NB4 (cell line): Measurements from ENCODE around the gene MAST4.

Source experiments
- DNase-seq: peaks from one replicate; pipeline ENCODE4 v3.0.0; 2010; ENCODE audit warnings: low read depth
- H3K4me3 ChIP-seq: one replicate; pipeline ENCODE4 v1.5.1; 2011; ENCODE audit warnings: mild to moderate bottlenecking, low read depth, low read length, moderate library complexity
- MYC ChIP-seq: IDR thresholded peaks from 2 replicates; pipeline ENCODE4 v1.6.1; 2011; ENCODE audit warnings: low read depth, low read length
- POLR2A ChIP-seq: IDR thresholded peaks from 2 replicates; pipeline ENCODE4 v1.6.1; 2011; ENCODE audit warnings: mild to moderate bottlenecking; ENCODE audit not compliant: insufficient read length; ENCODE audit errors: extremely low read depth
- TF ChIP-seq, protein P1 (sequence below): IDR thresholded peaks from one replicate; pipeline ENCODE4 v1.5.1; 2012; ENCODE audit warnings: low read depth, low read length
- TF ChIP-seq, protein P2 (sequence below): IDR thresholded peaks from 2 replicates; pipeline ENCODE4 v1.6.1; 2011; ENCODE audit warnings: low read depth, low read length

The MAST4 gene

DNA sequence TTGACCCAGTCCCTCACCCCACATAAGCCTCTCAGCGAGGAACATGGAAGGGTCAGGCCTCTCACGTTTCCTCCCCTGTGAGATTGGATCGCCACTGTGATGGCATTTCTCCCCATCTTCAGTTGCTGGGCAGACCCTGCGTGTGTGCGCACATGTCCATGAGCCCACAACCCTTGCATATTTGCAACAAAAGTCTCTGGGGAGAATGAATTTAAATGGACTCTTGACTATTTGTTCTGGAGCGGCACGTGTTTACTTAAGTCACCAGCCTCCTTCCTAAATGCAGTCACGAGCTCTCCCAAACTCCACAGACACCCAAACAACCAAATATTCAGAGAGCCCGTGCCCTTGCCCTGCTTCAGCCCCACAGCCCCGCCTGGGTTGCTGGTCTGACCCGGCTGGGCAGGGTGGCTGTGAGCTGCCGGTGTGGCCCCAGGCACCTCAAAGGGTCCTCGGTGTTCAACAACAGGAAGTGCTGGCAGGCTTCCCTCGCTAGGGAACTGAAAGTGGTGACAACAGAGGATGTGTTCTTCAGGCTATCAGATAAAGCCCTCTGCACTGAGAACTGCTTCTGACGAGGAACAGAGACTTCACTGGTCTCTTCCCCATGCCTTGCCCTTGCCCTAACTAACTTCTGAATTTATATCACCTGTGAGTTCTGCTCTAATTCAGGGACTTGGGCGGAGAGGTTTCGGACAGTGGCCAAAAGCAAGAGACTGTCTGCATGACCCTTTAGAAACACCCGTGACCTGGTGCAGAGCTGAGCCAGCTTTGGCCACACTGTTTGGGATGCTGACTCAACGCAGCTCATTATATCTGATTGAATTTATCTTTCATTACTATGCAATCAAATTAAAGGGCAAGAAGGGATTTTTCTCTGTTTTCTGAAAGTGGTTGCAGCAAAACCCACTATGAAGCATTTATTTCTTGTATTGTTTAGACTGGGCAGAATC, 619.6 kb downstream of the MAST4 start:
- TF ChIP-seq MYC (no peak), POLR2A (no peak)
- TF ChIP-seq, protein P1, sequence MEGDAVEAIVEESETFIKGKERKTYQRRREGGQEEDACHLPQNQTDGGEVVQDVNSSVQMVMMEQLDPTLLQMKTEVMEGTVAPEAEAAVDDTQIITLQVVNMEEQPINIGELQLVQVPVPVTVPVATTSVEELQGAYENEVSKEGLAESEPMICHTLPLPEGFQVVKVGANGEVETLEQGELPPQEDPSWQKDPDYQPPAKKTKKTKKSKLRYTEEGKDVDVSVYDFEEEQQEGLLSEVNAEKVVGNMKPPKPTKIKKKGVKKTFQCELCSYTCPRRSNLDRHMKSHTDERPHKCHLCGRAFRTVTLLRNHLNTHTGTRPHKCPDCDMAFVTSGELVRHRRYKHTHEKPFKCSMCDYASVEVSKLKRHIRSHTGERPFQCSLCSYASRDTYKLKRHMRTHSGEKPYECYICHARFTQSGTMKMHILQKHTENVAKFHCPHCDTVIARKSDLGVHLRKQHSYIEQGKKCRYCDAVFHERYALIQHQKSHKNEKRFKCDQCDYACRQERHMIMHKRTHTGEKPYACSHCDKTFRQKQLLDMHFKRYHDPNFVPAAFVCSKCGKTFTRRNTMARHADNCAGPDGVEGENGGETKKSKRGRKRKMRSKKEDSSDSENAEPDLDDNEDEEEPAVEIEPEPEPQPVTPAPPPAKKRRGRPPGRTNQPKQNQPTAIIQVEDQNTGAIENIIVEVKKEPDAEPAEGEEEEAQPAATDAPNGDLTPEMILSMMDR: no peak
- TF ChIP-seq, protein P2, sequence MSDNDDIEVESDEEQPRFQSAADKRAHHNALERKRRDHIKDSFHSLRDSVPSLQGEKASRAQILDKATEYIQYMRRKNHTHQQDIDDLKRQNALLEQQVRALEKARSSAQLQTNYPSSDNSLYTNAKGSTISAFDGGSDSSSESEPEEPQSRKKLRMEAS: no peak
- no peak overlapping the region for H3K4me3 ChIP-seq
- peak; percentile 72 for DNase-seq

DNA sequence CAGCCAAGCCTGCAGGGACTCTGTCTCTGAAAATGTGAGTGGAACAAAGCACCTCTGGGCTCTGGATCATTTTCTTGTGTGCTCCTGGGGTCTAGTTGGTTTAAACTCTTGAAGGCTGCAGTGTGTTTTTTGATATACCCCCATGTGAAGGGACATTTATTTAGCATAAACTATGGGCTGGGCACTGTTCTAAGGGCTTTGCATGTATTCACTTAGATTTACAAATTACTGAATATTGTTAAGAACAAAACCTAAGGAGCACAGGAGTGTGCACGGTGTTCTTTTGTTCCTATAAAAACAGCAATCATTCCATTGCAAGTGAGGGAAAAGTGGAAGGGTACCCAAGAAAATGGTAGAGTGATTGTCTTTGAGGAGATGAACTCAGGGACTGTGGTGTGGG, 620.4 kb downstream of the MAST4 start:
- DNase-seq: no peak
- H3K4me3 ChIP-seq: no peak overlapping the region
- no peak for TF ChIP-seq MYC
- no peak for TF ChIP-seq POLR2A
- TF ChIP-seq, protein P2: no peak
- TF ChIP-seq, protein P1: no peak
